ENCODE measurements around the gene NLN.
"Not testable (repeated sequence)": the region's sequence is repeated elsewhere in the genome, so short reads cannot be mapped to it uniquely, and the experiment has no call there.

Gene NLN

GRCh38 chr5:65769539-65769938, 47.5 kb downstream of the NLN start:
- in situ Hi-C loops (cut with MboI; ENCODE audit: low sequenced_read_pairs) = no loop called here

GRCh38 chr5:65771266-65771665, 49.3 kb downstream of the NLN start:
- in situ Hi-C loops (cut with MboI; ENCODE audit: low sequenced_read_pairs) = no loop called here

- in situ Hi-C loops (cut with MboI; ENCODE audit: low sequenced_read_pairs) = not testable (repeated sequence)
These were observed 51.0 kb downstream of the NLN start for GRCh38 chr5:65772963-65773362.

DNA sequence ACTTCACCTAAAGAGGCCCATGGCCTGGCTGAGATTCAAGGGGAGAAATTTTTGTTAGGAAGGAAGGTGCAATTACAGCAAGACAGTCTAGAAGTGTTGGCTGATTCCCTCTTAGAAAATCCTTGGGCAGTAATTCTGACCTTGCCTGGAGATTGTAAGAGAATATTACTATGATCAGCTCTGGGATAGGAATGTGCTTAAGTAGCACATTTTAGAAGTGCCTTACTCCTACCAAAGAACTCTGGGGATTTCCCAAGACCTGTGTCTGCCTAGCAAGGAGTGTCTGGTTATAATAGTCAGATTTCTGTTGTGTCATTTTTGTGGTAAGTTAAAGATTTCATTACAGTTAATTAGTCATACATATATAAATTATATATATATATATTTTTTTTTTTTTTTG, 52.3 kb downstream of the NLN start:
- in situ Hi-C loops (cut with MboI; ENCODE audit: low sequenced_read_pairs) = no loop called here

DNA sequence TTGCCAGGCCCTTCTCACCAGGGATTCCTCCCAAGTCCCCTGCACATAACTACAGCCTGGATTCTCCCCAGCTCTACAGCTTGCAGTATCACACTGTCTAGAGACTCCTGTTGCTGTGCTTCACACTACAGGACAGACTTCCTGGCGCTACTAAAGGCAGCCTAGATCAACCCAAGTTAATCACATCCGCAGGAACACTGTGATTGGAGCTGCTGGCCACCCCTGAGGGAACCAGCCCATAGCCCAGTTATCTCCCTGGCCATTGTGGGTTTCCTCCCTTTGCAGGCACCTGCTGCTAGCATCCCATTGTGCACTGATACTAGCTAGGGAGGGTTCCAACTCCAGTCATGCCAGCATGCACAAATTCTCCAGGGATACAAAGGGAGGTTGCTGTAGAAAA, 53.5 kb downstream of the NLN start:
- in situ Hi-C loops (cut with MboI; ENCODE audit: low sequenced_read_pairs) = no loop called here

GRCh38 chr5:65776441-65777141, 54.6 kb downstream of the NLN start:
- in situ Hi-C loops (cut with MboI; ENCODE audit: low sequenced_read_pairs) = no loop called here

- in situ Hi-C loops (cut with MboI; ENCODE audit: low sequenced_read_pairs) = no loop called here
These were observed 56.1 kb downstream of the NLN start for GRCh38 chr5:65778126-65778525.

- in situ Hi-C loops (cut with MboI; ENCODE audit: low sequenced_read_pairs) = no loop called here
These were observed 57.6 kb downstream of the NLN start for GRCh38 chr5:65779643-65780042.

- in situ Hi-C loops (cut with MboI; ENCODE audit: low sequenced_read_pairs) = not testable (repeated sequence)
These were observed 66.3 kb downstream of the NLN start for GRCh38 chr5:65788296-65788695.

- in situ Hi-C loops (cut with MboI; ENCODE audit: low sequenced_read_pairs) = no loop called here
These were observed 68.6 kb downstream of the NLN start for GRCh38 chr5:65790371-65791163.

GRCh38 chr5:65791712-65792673, 70.0 kb downstream of the NLN start:
- in situ Hi-C loops (cut with MboI; ENCODE audit: low sequenced_read_pairs) = no loop called here

- in situ Hi-C loops (cut with MboI; ENCODE audit: low sequenced_read_pairs) = no loop called here
These were observed 74.3 kb downstream of the NLN start for GRCh38 chr5:65796269-65796668.

DNA sequence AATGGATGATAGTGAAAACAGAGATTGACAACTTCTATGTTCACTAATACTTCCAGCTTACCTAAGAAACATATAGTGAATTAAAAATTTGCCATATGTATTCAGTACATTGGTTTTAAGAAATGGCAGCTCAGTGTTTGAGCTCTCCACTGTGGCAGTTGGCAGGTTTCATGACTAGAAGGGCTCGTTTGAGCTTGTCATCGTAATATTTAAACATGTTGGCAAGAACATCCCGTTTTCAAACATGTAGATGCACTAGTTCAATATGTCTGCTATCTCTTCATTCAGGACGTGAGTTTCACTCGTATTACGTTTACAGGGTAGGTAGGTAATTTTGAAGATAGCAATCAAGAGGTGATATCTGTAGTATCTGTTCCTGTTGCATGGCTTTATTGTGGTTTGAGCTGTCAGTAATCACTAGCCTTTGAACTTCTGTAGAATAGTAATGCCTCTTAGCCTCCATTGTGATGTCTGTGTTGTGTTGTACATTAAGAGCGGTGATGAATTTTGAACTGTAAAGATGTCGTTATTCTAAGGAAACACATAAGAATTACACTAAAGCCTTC, 74.8 kb downstream of the NLN start:
- in situ Hi-C loops (cut with MboI; ENCODE audit: low sequenced_read_pairs) = no loop called here

GRCh38 chr5:65797481-65797880, 75.5 kb downstream of the NLN start:
- in situ Hi-C loops (cut with MboI; ENCODE audit: low sequenced_read_pairs) = no loop called here

GRCh38 chr5:65799857-65800256, 77.9 kb downstream of the NLN start:
- in situ Hi-C loops (cut with MboI; ENCODE audit: low sequenced_read_pairs) = no loop called here

- in situ Hi-C loops (cut with MboI; ENCODE audit: low sequenced_read_pairs) = no loop called here
These were observed 78.8 kb downstream of the NLN start for GRCh38 chr5:65800775-65801174.

DNA sequence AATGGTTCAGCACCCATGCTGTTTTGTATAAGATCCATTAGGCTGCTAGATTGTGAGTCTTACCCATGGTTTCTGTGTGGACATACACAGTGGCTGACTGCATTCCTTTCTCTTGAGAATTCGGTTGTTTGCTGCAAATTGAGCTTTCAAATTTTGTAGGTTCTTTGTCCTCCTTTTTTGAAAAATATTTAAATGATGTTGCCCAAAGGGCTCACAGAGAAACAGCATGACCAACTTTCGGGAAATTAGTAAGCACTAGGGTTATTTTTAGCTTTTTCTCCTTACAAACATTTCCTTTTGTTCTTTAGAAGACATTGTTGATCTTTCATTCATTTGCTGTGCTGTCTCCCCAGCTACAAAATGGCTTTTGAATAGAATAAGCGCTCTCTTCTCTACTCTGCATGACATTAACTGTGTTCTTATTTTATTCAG, 79.4 kb downstream of the NLN start:
- in situ Hi-C loops (cut with MboI; ENCODE audit: low sequenced_read_pairs) = no loop called here

GRCh38 chr5:65802080-65802479, 80.1 kb downstream of the NLN start:
- in situ Hi-C loops (cut with MboI; ENCODE audit: low sequenced_read_pairs) = no loop called here

- in situ Hi-C loops (cut with MboI; ENCODE audit: low sequenced_read_pairs) = no loop called here
These were observed 80.8 kb downstream of the NLN start for GRCh38 chr5:65802820-65803219.

DNA sequence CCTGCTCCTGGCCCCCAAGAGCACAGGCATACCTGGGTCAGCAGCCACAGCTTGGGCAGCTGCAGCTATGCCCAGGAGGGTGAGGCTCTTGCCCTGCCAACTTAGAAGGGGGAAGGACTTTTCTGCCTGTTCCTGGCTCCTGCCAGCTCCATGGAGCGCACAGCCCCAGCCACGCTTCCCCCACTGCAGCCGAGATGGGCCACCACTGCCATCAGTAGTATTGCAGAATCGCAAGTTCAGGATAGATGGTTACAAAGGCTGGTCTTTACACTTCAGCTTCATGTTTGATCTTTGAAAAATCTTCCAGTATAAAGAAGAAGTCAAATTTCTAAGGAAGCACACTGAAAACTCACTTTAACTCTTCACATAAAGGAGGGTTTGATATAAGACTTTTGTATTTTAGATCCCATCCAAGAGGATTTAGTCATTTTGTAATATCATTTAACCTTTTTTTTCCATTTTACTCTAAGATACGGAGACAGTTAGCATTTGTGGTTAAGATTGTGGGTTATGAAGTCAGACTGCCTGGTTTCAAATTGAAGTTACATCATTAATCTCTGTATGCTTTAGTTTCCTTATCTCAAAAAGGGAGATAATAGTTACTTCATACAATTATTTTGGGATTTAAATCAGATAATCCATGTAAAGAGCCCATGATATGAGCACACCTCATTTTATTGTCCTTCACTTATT, 81.8 kb downstream of the NLN start:
- in situ Hi-C loops (cut with MboI; ENCODE audit: low sequenced_read_pairs) = no loop called here
